Measurements from ENCODE around the gene PLXNB1.

Gene PLXNB1

DNA sequence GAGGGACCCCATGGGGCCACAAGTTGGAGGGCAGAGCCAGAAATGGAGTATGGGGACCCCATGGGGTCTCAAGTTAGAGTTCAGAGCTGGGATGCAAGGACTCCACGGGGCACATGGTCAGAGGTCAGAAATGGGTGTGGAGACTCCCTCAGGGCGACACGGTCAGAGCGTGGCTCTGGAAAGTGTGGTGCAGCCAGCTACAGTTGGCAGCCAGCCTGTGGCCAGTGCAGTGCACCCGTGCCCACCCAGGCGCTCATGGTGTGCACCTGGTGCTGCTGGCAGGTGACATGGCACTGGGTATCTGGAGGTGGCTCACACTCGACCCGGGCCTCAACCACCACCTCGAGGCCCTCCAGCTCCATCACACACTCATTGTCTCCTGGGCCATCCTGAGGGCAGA is 11.2 kb downstream of the PLXNB1 start:
- no peaks in the 10 kb centered on the region for H3K4me1 ChIP-seq (ENCODE audit: control insufficient read depth, insufficient read depth, low read length)
- peaks cover 31% of the 10 kb centered on the region for H3K36me3 ChIP-seq (ENCODE audit: control insufficient read depth, insufficient read depth, low read length)
- no peaks in the 10 kb centered on the region for H3K27me3 ChIP-seq (ENCODE audit: control insufficient read depth, insufficient read depth, low read length)
- H3K4me3 ChIP-seq (ENCODE audit: low read length), result no peak overlapping the region
- H3K27ac ChIP-seq (ENCODE audit: low read depth, low read length), result no peak overlapping the region
- H3K9ac ChIP-seq (ENCODE audit: low read length), result no peak overlapping the region

DNA sequence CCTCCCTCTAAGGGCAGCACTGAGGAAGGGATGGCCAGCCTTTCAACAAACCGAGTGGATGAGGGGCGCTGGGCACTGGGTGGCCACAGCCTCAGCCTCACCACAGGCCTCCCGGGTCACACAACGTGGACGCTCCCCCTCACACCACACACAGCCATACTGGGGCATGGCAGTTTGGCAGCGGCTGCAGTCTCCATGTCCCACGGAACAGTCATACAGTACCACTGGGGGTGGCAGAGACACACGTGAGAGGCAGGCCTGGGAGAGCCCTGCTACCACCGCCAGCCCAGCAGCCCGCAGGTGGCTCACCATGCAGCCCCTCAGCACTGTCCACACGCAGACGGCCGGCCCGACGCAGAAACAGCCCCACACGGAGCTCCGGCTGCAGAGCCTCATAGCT is 11.7 kb downstream of the PLXNB1 start:
- Histone ChIP-seq H3K27ac (ENCODE audit: low read depth, low read length) (no peak overlapping the region), H3K27me3 (ENCODE audit: control insufficient read depth, insufficient read depth, low read length) (no peaks in the 10 kb centered on the region), H3K4me3 (ENCODE audit: low read length) (no peak overlapping the region), H3K9ac (ENCODE audit: low read length) (no peak overlapping the region), H3K4me1 (ENCODE audit: control insufficient read depth, insufficient read depth, low read length) (no peaks in the 10 kb centered on the region), H3K36me3 (ENCODE audit: control insufficient read depth, insufficient read depth, low read length) (peaks cover 35% of the 10 kb centered on the region)

DNA sequence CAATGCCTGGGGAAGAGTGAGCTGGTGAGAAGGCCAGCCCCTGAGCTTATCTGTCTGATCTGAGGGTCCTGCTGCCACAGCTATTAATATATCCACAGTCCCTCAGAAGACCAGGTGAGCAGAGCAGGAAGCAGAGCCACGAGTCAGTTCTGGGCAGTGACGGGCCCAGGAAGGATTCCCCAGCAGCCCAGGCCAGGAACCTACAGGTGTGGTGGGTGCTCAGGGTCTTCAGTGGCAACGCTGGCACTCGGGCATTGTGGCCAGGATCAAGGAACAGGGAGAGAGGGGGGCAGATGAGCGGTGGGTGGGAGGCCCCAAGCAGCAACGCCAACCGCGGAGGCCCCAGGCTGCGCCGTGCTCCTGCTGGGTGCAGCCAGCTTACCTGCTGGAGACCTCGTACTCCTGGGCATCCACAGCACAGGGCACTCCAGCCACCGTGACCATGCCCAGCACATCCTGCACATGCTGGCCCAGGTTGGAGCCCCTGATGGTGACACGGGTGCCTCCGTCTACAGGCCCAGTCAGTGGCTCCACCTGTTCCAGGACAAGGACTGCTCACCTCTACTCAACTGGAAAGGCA is 12.3 kb downstream of the PLXNB1 start:
- Histone ChIP-seq H3K4me1 (ENCODE audit: control insufficient read depth, insufficient read depth, low read length) (no peaks in the 10 kb centered on the region), H3K36me3 (ENCODE audit: control insufficient read depth, insufficient read depth, low read length) (peaks cover 40% of the 10 kb centered on the region), H3K4me3 (ENCODE audit: low read length) (no peak overlapping the region), H3K27ac (ENCODE audit: low read depth, low read length) (no peak overlapping the region), H3K27me3 (ENCODE audit: control insufficient read depth, insufficient read depth, low read length) (no peaks in the 10 kb centered on the region), H3K9ac (ENCODE audit: low read length) (no peak overlapping the region)

DNA sequence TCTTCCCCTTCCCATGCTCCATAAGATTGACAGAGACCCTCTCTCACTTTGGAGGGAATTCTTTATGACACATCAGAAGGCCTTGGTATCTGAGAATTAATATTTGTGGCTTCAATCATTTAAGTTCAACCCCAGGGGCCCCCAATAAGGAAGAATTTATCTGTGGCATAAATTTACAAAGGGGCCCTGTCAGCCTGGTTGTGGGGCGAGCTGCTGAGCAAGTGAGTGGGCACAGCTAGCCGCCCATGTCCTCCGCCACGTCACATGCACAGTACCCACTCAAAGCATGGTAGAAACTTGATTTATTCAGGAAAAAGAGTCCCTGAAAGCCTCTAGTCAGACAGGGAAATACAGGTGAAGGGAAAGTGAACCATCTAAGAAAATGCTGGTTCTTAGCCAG is 13.3 kb downstream of the PLXNB1 start:
- Histone ChIP-seq H3K9ac (ENCODE audit: low read length) (no peak overlapping the region), H3K36me3 (ENCODE audit: control insufficient read depth, insufficient read depth, low read length) (peaks cover 45% of the 10 kb centered on the region), H3K27me3 (ENCODE audit: control insufficient read depth, insufficient read depth, low read length) (no peaks in the 10 kb centered on the region), H3K4me3 (ENCODE audit: low read length) (no peak overlapping the region), H3K4me1 (ENCODE audit: control insufficient read depth, insufficient read depth, low read length) (no peaks in the 10 kb centered on the region), H3K27ac (ENCODE audit: low read depth, low read length) (no peak overlapping the region)

DNA sequence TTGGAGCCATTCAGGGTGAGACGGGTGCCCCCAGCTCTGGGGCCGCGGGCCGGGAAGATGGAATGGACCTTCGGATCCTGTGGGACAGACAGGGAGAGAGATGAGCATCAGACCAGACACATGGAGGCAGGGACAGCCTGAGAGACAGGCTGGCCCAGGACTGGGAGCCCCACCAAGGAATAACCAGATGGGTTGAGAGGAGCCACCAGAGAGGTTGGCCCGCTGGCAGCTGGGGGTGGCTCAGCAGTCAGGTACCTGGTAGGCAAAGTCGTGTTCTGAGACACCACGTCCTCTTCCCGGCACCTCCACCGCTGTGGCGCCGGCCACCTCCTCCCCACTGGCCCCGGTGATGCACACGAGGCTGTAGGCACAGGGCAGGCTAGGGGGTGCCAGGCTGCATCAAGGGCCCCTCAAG is 13.8 kb downstream of the PLXNB1 start:
- H3K4me1 ChIP-seq (ENCODE audit: control insufficient read depth, insufficient read depth, low read length), result no peaks in the 10 kb centered on the region
- H3K36me3 ChIP-seq (ENCODE audit: control insufficient read depth, insufficient read depth, low read length), result peaks cover 48% of the 10 kb centered on the region
- no peak overlapping the region for H3K9ac ChIP-seq (ENCODE audit: low read length)
- H3K27ac ChIP-seq (ENCODE audit: low read depth, low read length), result no peak overlapping the region
- H3K4me3 ChIP-seq (ENCODE audit: low read length), result no peak overlapping the region
- no peaks in the 10 kb centered on the region for H3K27me3 ChIP-seq (ENCODE audit: control insufficient read depth, insufficient read depth, low read length)

DNA sequence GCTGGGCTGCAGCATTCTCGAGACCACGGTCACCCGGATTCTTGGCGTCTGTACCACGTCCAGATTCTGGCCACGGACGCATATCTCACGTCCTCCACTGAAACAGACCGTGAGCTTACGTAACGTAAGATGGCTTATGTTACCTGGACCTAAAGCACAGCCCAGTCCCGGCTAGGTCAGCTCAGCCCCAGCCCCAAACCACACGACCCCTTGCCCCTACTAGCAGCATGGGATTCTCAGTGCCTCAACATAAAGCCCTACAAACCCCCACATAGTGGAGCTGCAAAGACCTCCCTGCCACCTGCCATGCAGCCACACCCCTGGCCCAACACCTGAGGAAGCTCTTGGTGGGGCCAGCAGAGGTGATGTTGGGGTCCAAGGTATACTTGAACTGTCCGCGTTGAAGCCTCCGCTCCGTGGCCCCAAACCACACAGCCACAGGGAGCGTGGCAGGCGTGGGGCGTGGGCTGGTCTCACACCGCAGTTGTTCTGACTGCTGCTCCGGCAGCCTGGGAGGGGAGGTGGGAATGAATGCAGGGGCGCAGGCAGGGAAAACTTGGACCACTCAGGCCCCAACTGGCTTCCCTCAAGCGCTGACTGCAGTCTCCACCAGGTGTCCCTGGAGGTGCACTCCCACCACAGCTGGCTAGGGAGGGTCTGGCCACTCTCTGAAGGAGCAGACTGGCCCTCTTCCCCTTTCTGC is 14.5 kb downstream of the PLXNB1 start:
- no peak overlapping the region for H3K27ac ChIP-seq (ENCODE audit: low read depth, low read length)
- no peaks in the 10 kb centered on the region for H3K4me1 ChIP-seq (ENCODE audit: control insufficient read depth, insufficient read depth, low read length)
- H3K4me3 ChIP-seq (ENCODE audit: low read length), result no peak overlapping the region
- peaks cover 52% of the 10 kb centered on the region for H3K36me3 ChIP-seq (ENCODE audit: control insufficient read depth, insufficient read depth, low read length)
- H3K9ac ChIP-seq (ENCODE audit: low read length), result no peak overlapping the region
- no peaks in the 10 kb centered on the region for H3K27me3 ChIP-seq (ENCODE audit: control insufficient read depth, insufficient read depth, low read length)

DNA sequence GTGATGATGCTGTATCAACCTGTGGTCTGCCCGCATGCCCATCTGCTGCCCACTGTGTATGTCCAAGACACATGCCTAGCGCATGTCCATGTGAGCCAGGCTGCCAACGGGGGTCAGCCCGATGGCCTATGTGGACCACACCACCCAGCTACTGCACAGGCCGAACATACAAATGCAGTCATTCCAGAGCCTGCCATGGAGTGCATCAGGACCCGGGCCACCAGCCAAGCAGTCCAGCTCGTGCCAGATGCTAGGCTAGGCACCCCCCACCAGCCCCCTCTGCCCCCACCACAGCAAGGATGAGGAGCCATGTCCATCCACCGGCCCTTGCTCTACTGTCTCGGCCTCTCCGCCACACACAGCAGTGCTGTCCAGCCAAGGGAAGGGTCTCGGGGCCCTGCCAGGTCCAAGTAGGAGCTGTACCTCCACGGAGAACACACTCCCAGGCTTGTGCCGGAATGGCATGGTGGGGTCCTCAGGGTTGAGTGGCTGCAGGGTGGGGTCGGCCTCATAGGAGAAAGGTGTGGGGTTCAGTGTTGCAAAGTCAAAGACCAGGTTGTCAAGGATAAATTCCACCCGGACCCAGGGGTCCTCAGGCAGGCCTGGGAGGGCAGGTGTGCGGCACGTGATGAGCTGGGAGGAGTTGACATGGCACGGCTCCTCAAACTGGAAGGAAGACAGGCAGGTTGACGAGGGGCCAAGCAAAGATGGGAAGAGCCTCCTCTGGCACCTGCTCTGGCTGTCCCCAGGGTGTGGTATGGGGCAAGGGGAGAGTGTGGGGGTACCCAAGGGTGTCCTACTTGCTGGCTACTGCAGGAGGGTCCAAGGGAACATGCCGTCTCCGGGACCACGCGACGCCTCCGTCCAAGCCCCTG is 15.3 kb downstream of the PLXNB1 start:
- Histone ChIP-seq H3K4me1 (ENCODE audit: control insufficient read depth, insufficient read depth, low read length) (no peaks in the 10 kb centered on the region), H3K9ac (ENCODE audit: low read length) (no peak overlapping the region), H3K27ac (ENCODE audit: low read depth, low read length) (peak overlapping the region; percentile 38), H3K36me3 (ENCODE audit: control insufficient read depth, insufficient read depth, low read length) (peaks cover 54% of the 10 kb centered on the region), H3K27me3 (ENCODE audit: control insufficient read depth, insufficient read depth, low read length) (no peaks in the 10 kb centered on the region), H3K4me3 (ENCODE audit: low read length) (no peak overlapping the region)

DNA sequence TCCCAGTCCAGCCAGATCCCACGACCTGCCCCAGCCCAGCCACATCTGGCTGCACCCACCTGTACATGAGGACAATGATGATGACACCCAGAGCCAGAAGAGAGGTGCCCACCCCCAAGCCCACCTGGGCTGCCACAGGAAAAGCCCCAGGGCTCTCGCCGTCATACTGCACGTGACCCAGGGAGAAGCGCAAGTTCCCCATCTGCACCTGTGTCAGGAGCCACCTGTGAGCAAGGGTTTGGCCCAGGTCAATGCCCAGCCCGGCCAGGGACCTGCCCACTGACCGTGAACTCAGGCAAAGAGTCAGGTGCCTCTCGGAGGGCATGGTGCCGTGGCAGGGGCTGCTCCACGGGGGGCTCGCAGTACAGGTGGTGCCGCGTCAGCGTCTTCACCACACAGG is 16.3 kb downstream of the PLXNB1 start:
- H3K27me3 ChIP-seq (ENCODE audit: control insufficient read depth, insufficient read depth, low read length), result no peaks in the 10 kb centered on the region
- H3K4me3 ChIP-seq (ENCODE audit: low read length), result no peak overlapping the region
- H3K36me3 ChIP-seq (ENCODE audit: control insufficient read depth, insufficient read depth, low read length), result peaks cover 53% of the 10 kb centered on the region
- no peaks in the 10 kb centered on the region for H3K4me1 ChIP-seq (ENCODE audit: control insufficient read depth, insufficient read depth, low read length)
- peak overlapping the region; percentile 38 for H3K27ac ChIP-seq (ENCODE audit: low read depth, low read length)
- no peak overlapping the region for H3K9ac ChIP-seq (ENCODE audit: low read length)

DNA sequence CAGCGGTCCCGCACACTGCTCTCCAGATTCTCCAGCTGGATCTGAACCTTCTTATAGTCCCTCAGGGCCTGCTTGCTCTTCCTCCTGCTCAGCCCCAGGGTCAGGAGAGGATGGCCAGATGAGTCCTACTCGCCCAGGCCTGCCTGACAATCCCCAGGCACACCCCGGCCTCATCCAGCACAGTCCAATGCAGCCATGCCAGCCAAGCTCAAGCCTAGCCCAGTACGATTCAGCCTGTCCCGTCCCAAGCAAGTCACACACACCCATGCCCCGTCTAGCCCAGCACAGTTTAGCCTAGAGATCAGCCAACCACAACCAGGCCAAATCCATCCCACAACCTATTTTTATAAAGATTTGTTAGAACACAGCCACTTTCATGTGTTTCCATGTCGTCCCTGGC is 16.8 kb downstream of the PLXNB1 start:
- H3K27me3 ChIP-seq (ENCODE audit: control insufficient read depth, insufficient read depth, low read length), result no peaks in the 10 kb centered on the region
- H3K36me3 ChIP-seq (ENCODE audit: control insufficient read depth, insufficient read depth, low read length), result peaks cover 51% of the 10 kb centered on the region
- no peaks in the 10 kb centered on the region for H3K4me1 ChIP-seq (ENCODE audit: control insufficient read depth, insufficient read depth, low read length)
- no peak overlapping the region for H3K9ac ChIP-seq (ENCODE audit: low read length)
- H3K27ac ChIP-seq (ENCODE audit: low read depth, low read length), result no peak overlapping the region
- H3K4me3 ChIP-seq (ENCODE audit: low read length), result no peak overlapping the region

DNA sequence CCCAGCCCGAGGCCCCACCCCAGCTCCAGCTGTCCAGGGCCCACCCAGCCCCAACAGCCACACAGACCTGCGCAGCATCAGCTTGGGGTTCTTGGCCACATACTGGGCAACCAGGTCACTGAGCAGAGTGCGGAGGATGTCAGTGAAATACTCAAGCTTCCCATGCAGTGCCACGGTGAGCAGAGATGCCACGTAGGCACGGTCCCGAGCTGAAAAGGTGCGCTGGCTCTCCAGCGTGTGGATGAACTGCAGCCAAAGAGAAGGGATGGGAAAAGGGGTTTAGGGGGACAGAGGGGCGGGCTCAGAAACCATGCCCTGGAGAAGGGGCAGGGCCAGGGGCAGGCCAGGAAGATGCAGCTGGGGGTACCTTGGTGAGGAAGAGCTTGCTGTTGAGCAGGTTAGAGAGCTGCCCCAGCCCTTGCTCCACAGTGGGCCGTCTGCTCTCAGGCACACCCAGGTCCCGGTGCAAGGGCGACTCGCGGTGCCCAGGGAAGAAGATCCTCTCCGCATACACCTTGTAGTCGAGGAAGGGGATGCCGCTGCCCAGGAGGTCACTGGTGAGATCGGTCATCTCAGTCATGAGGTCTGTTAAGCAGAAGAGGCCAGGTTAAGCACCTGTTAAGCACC is 17.4 kb downstream of the PLXNB1 start:
- Histone ChIP-seq H3K36me3 (ENCODE audit: control insufficient read depth, insufficient read depth, low read length) (peaks cover 50% of the 10 kb centered on the region), H3K27ac (ENCODE audit: low read depth, low read length) (no peak overlapping the region), H3K4me3 (ENCODE audit: low read length) (no peak overlapping the region), H3K27me3 (ENCODE audit: control insufficient read depth, insufficient read depth, low read length) (no peaks in the 10 kb centered on the region), H3K4me1 (ENCODE audit: control insufficient read depth, insufficient read depth, low read length) (no peaks in the 10 kb centered on the region), H3K9ac (ENCODE audit: low read length) (no peak overlapping the region)

DNA sequence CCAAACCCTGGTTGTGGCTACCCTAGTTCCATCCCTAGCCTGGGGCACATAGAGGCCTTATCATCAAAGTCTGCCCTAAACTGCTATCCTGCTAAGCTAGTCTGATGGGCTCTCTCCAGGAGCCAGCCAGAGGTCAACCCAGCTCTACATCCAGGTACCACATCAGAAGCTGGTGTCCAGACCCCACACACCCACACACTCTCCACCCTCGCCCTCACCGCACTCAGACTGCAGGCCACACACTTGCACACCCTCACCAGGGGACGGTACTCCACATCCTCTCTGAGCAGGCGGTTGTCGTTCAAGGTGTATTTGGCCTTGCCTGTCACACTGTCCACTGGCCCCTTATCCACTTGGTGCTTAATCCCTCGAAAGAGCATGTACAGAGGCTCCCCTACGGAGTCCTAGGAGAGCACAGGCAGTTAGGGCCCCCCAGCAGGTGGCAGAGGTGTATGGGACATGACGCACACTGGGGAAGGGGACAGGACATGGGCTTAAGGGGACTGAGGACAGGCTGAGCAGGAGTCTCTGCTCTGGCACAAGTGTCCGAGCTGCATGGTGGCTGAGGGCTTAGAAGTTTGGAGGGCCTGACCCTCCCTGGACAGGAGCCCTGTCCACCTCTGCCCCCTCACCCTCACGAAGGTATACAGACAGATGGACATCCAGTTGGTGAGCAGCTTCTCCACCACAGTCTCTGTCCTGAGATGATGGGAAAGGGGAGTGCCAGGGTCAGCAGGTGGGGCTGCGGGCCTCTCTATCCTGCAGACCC is 18.1 kb downstream of the PLXNB1 start:
- no peak overlapping the region for H3K27ac ChIP-seq (ENCODE audit: low read depth, low read length)
- peaks cover 43% of the 10 kb centered on the region for H3K36me3 ChIP-seq (ENCODE audit: control insufficient read depth, insufficient read depth, low read length)
- no peak overlapping the region for H3K4me3 ChIP-seq (ENCODE audit: low read length)
- no peak overlapping the region for H3K9ac ChIP-seq (ENCODE audit: low read length)
- no peaks in the 10 kb centered on the region for H3K27me3 ChIP-seq (ENCODE audit: control insufficient read depth, insufficient read depth, low read length)
- H3K4me1 ChIP-seq (ENCODE audit: control insufficient read depth, insufficient read depth, low read length), result no peaks in the 10 kb centered on the region
